A172 (cell line): ENCODE measurements around the gene PRAMEF15. TPM values are rescaled to one million over a fixed set of nuclear protein-coding genes. Genes with fewer than 3 reads are reported as not detected.
"Not testable (repeated sequence)": the region's sequence is repeated elsewhere in the genome, so short reads cannot be mapped to it uniquely, and the experiment has no call there.

Source experiments
- DNase-seq: peaks from one replicate; pipeline ENCODE4 v3.0.0-alpha.2; 2015; ENCODE audit warnings: low spot score
- total RNA-seq: library from RNA; depleted of rRNA; stranded (reverse); fragments of >200 nt; shearing (Covaris generic); gene quantifications from 2 replicates; pipeline ENCODE4 v1.2.3, GENCODE V29; 2014; rRNA removed

The PRAMEF15 gene
- not detected in 2 replicates for total RNA-seq

DNA sequence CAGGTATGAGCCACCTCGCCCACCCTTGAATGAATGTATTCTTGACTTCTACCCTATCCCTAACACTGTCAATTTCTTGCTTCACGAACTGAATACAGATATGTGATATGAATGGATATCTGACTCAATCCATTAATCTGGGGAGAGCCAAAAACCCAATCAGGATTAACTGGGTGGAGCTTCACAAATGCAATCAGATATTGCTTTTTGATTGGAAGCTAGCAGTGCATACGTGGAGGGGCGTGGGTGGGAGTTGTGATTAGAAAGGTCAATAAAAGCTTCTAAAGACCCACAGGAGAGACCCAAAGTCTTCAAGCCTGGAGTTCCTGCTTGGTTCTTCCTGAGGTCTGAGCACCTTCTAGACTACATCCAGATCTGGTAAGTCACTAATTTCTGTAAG, at the start of gene PRAMEF15:
PRAMEF15 (plus strand) TSS at position 301 of the 400 bp plus-strand sequence. CDS start 2,827 bp downstream, outside the sequence.
- not testable (repeated sequence) for DNase-seq

DNA sequence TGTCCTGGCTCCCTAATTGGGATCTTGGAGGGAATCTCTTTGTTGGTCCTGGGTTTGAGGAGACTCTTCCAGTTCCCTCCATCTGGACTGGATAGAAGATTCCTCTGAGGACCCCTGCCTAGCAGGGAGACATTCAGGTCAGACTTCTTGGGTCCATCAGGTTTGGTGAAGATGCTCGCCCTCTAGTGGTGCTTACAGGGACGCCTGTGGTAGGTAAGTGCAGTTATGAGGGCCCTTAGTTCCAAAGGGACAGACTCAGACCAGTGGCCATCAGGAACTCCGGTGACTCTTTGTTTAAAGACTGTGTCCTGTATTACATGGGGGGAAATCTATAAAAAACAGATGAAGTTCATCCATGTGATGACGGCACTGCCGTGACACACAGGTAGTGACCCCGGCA, 38.4 kb upstream of the PRAMEF15 start:
- DNase-seq, result not testable (repeated sequence)

DNA sequence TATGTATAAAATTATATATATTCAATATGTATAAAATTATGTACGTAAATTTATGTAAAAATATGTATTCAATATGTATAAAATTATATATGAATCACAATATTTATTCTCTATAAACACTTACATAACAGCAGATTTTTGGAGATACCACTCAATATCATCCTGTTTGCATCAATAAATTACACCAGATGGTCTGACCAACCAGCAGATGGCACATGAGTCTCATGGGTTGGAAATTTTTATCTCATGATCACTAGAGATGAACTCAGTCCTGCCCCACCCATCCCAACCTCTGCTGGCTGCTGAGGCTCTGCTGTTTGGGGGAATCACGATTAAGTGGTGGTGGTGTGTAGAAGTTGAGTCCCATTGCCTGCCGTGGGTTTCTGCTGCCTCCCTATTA, 35.8 kb upstream of the PRAMEF15 start:
- not testable (repeated sequence) for DNase-seq

DNA sequence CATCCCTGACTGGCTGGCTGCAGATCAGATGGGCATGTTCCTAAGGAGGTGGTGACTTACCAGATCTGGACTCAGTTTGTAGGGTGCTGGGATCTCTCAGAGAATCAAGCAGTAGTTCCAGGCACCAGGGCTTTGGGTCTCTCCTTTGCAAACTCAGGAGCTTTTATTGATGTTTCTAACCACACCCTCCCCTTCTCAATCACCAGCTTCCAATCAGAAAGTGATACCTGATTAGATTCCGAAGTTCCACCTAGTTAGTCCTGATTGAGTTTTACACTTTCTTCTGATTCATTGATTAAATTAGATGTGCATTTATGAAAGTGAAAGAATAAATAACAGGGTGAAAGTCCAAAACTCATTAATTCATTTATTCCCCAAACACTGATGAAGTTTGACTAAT, 30.3 kb upstream of the PRAMEF15 start, which contains the start of gene PRAMEF8:
PRAMEF8 (minus strand) TSS at position 101 of the 400 bp plus-strand sequence. CDS start 1,046 bp downstream, outside the sequence.
- DNase-seq, result not testable (repeated sequence)

DNA sequence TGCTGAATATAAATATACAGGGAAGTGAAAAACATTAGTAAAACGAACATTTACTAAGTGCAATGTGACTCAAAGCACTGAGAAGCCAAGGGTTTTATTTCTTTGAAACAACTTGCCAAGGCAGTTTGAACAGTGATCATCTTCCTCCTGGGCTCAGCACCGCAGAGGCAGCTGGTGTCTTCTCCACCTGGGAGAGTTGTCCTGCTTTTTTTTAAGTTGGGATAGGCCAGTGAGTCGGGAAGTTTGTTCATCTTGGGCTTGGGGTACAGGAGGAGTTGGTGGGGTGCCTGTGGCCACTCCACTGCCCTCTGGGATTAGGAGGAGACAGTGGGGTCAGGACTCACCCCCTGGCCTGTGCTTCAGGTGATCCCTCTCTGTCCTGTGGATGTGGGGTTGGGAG, 26.4 kb upstream of the PRAMEF15 start:
- DNase-seq, result not testable (repeated sequence)

DNA sequence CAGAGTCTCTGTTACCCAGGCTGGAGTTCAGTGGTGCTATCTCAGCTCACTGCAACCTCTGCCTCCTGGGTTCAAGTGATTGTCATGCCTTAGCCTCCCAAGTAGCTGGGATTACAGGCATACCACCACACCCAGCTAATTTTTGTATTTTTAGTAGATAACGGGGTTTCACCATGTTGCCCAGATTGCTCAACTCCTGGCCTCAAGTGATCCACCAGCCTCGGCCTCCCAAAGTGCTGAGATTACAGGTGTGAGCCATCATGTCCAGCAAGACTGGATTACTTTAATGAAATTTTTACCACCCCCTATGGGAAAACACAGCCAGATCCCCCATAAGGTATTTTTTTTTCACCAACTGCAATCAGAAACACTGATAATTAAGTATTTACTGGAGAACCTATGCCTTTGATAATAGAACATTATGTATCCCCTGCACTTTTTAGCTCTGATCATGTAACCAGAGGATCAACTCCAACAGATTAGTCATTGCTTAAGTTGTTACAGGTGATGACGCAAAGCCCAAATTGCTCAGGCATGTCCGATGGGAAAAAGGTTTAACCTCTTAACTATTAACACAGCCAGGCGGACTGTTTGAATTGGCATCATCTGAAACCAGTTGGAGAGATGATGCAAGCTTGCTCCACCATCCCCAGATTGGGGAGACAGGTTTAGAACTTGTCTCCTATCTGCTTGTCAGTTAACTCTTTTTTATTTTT, 18.0 kb upstream of the PRAMEF15 start:
- DNase-seq, result not testable (repeated sequence)

DNA sequence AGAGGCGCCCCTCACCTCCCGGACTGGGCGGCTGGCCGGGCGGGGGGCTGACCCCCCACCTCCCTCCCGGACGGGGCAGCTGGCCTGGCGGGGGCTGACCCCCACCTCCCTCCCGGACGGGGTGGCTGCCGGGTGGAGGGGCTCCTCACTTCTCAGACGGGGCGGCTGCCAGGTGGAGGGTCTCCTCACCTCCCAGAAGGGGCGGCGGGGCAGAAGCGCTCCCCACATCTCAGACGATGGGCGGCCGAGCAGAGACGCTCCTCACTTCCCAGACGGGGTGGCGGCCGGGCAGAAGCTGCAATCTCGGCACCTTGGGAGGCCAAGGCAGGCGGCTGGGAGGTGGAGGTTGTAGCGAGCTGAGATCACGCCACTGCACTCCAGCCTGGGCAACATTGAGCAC, 16.7 kb upstream of the PRAMEF15 start:
- DNase-seq, result not testable (repeated sequence)

DNA sequence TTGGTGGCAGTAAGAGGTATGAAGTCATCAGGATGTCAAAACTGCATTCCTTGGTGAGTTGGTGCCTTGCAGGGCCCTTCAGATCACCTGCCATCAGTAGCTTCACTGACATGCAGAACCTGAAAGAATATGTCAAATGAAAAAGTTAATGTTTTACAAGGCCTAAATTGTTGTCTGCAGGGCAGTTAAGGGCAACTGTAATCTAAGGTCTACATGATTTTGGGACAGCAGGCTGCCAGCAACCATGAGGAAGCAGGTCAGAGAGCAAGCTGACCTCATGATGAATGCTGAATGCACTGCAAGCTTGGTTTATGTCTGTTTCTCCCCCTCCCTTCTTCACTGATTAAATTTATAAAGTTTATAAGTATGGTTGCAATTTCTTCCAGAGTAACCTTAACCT, 13.2 kb upstream of the PRAMEF15 start:
- not testable (repeated sequence) for DNase-seq

DNA sequence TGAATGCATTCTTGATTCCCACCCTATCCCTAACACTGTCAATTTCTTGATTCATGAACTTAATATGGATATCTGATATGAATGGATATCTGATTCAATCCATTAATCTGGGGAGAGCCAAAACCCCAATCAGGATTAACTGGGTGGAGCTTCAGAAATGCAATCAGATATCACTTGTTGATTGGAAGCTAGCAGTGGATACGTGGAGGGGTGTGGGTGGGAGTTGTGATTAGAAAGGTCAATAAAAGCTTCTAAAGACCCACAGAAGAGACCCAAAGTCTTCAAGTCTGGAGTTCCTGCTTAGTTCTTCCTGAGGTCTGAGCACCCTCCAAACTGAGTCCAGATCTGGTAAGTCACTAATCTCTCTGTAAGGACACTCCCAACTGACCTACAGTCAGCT, 12.1 kb upstream of the PRAMEF15 start, which contains the start of gene PRAMEF33:
PRAMEF33 (plus strand) TSS at position 301 of the 400 bp plus-strand sequence. CDS start 2,416 bp downstream, outside the sequence.
- DNase-seq, result not testable (repeated sequence)

DNA sequence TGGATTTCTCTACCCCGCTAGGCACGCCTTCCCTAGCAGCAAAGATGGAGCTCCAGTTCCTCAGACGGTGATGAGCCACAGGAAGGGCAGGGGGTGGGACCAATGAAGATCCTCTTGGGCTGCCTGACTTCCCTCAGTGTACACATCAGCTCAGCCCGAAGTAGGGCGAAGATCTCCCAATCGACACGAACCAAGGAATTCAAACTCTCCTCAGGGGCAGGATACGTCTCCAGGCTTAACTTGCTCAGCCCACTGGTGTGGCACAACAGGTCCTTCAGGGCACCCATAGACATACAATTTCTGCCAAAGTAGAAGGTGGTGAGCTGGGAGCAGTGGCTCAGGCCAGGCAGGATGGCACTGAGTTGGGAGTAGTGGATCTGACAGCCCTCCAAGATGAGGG, 27.1 kb downstream of the PRAMEF15 start:
- not testable (repeated sequence) for DNase-seq

DNA sequence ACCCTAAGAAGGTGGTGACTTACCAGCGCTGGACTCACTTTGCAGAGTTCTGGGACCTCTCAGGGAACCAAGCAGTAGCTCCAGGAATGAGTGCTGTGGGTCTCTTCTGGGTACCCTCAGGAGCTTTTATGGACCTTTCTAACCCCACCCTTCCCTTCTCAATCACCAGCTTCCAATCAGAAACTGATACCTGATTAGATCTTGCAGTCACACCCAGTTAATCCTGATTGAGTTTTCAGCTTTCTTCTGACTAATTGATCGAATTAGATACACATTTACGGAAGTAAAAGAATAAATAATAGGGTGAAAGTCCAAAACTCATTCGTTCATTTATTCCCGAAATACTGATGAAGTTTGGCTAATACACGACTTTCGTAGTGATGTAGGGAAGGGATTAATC, 31.7 kb downstream of the PRAMEF15 start, which contains the start of gene PRAMEF14:
PRAMEF14 (minus strand) TSS at position 101 of the 400 bp plus-strand sequence. CDS start 1,820 bp downstream, outside the sequence.
- DNase-seq, result not testable (repeated sequence)

DNA sequence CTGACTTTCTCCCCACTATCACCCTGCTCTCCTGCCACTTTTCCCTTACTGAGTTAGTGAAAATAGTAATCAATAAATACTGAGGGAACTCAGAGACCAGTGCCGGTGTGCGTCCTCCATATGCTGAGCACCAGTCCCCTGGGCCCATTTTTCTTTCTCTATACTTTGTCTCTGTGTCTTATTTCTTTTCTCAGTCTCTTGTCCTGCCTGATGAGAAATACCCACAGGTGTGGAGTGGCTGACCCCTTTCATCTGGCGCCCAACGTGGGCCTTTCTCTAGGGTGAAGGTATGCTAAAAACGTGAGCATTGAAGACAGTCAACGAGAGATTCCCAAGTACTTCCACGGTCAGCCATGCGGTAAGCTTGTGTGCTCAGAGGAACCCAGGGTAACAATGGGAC, 38.1 kb downstream of the PRAMEF15 start:
- not testable (repeated sequence) for DNase-seq

DNA sequence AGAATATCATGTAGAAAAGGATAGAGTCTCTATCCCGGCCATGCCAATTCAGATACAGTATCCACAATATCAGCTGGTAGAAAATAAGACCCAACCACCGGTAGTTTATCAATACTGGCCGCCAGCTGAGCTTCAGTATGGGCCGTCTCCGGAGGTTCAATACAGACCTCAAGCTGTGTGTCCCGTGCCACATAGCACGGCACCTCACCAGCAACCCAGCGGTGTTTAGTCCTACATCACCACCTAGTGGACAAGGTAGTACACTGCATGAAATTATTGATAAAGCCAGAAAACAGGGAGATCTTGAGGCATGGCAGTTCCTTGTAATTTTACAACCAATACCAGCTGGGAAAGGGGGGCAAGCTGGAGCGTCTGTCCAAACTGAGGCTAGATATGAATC, 39.1 kb downstream of the PRAMEF15 start:
- not testable (repeated sequence) for DNase-seq

DNA sequence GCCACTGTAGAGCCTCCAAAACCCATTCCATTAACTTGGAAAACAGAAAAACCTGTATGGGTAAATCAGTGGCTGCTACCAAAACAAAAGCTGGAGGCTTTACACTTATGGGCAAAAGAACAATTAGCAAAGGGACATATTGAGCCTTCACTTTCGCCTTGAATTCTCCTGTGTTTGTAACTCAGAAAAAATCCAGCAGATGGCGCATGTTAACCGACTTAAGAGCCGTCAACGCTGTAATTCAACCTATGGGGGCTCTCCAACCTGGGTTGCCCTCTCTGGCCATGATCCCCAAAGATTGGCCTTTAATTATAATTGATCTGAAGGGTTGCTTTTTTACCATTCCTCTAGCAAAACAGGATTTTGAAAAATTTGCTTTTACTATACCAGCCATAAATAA, 41.4 kb downstream of the PRAMEF15 start:
- peak; percentile 11 for DNase-seq

DNA sequence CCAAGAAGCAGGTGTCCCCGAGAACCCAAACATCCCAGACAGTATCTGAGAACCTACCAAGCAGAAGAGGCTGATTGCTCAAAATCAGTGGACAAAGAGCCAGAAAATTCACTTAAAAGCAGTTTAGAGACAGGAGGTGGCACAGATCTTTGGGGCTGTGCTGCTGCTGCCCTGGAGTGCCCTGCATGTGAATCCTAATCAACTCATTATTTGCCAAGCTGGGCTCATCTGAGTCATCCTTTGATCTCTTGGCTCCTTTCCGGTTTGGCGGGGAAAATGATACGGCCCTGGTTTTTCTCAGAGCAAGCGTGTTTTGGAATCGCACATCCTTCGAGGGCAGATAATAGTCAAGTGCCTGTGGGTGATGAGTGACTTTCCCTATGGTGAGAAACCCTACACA, 47.0 kb downstream of the PRAMEF15 start:
- not testable (repeated sequence) for DNase-seq

DNA sequence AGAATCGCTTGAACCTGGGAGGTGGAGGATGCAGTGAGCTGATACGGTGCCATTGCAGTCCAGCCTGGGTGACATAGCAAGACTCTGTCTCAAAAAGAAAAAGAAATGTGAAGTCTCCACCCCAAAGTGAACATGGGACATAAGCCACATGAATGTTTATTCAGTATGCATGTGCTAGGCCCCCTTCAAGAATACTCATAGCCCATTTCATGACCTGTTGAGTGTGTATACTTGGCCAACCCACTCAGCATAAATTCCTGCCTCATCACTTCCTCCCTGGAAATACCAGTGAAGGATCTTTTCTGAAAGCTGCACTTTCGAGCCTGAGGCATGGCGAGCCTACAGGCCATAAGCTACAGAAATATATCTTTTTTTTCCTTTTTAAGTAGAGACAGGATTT, 49.5 kb downstream of the PRAMEF15 start:
- not testable (repeated sequence) for DNase-seq

DNA sequence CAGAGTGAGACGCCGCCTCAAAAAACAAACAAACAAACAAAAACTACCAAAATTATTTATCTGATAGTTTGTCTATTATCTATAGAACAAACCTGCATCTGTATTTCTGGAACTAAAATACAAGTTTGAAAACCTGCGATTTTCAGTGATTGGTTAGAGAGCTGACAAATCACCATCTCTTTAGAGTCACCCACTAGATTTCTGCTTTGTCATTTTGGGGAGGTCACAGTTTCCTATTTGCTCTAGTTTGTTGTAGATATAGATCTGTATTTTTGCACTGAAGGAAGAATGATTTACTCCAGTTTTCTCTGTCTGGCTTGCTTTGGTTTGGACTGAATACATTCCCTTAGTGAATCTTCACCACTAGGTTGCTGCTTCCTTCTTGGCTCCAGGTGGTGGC, 51.2 kb downstream of the PRAMEF15 start:
- DNase-seq, result not testable (repeated sequence)

DNA sequence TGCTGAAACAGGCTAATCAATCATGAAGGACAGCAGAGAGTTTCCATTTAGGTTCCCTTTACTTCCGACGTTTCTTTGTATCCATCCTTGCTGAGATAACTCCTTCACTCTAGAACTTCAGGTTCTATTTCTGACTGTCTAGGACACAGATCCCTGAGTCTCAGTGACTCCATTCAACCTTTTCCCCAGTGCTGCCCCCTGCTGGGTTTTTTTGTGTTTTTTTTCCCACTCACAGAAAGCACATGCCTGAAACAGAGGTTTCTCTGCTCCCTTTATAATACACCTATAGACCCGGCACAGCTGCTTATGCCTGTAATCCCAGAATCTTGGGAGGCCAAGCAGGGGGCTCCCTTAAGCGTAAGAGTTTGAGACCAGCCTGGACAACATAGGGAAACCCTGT, 53.2 kb downstream of the PRAMEF15 start:
- not testable (repeated sequence) for DNase-seq

Other genes starting within 250 kb of the PRAMEF15 start
- not detected in 2 replicates for gene PRAMEF25, start 244.8 kb upstream of the PRAMEF15 start, total RNA-seq
- not detected in 2 replicates for gene HNRNPCL2, start 198.7 kb upstream of the PRAMEF15 start, total RNA-seq
- not detected in 2 replicates for gene PRAMEF26, start 159.6 kb upstream of the PRAMEF15 start, total RNA-seq
- not detected in 2 replicates for gene HNRNPCL4, start 149.9 kb upstream of the PRAMEF15 start, total RNA-seq
- gene PRAMEF9, start 143.7 kb upstream of the PRAMEF15 start, total RNA-seq, result not detected in 2 replicates
- not detected in 2 replicates for gene PRAMEF13, start 114.2 kb upstream of the PRAMEF15 start, total RNA-seq
- not detected in 2 replicates for gene PRAMEF18, start 89.4 kb upstream of the PRAMEF15 start, total RNA-seq
- not detected in 2 replicates for gene PRAMEF5, start 61.4 kb upstream of the PRAMEF15 start, total RNA-seq
- gene PRAMEF8, start 30.4 kb upstream of the PRAMEF15 start, total RNA-seq, result not detected in 2 replicates
- not detected in 2 replicates for gene PRAMEF33, start 12.0 kb upstream of the PRAMEF15 start, total RNA-seq
- not detected in 2 replicates for gene PRAMEF14, start 31.6 kb downstream of the PRAMEF15 start, total RNA-seq
- gene PRAMEF19, start 56.4 kb downstream of the PRAMEF15 start, total RNA-seq, result not detected in 2 replicates
- gene PRAMEF17, start 74.1 kb downstream of the PRAMEF15 start, total RNA-seq, result not detected in 2 replicates
- gene PRAMEF20, start 94.9 kb downstream of the PRAMEF15 start, total RNA-seq, result not detected in 2 replicates
- not detected in 2 replicates for gene LRRC38, start 198.4 kb downstream of the PRAMEF15 start, total RNA-seq